Measurements from ENCODE around the gene LHX3.

Gene LHX3

GRCh38 chr9:136220017-136220729 lies 15.2 kb upstream of the LHX3 start:
- H3K27me3 Mint-ChIP-seq (ENCODE audit: low read depth, poor library complexity): peaks cover 2% of the 10 kb centered on the region
- TF ChIP-seq CTCF (IDR thresholded peaks at IDR 0.05): no peak
- no peak for DNase-seq

GRCh38 chr9:136219276-136219675 lies 14.3 kb upstream of the LHX3 start:
- no peak for DNase-seq
- H3K4me3 Mint-ChIP-seq: no peak overlapping the region

More at GRCh38 chr9:136220017-136220729, 15.2 kb upstream of the LHX3 start:
- Mint-ChIP-seq H3K36me3 (ENCODE audit: low read depth) (peaks cover 25% of the 10 kb centered on the region), H3K9me3 (no peaks in the 10 kb centered on the region), H3K27ac (no peak overlapping the region), H3K4me1 (peaks cover 32% of the 10 kb centered on the region), H3K4me3 (no peak overlapping the region)

GRCh38 chr9:136218673-136219072 lies 13.7 kb upstream of the LHX3 start:
- H3K36me3 Mint-ChIP-seq (ENCODE audit: low read depth): peaks cover 40% of the 10 kb centered on the region
- TF ChIP-seq CTCF (IDR thresholded peaks at IDR 0.05): no peak

More at GRCh38 chr9:136219276-136219675, 14.3 kb upstream of the LHX3 start:
- H3K4me1 Mint-ChIP-seq: peaks cover 27% of the 10 kb centered on the region
- peaks cover 34% of the 10 kb centered on the region for H3K36me3 Mint-ChIP-seq (ENCODE audit: low read depth)
- H3K9me3 Mint-ChIP-seq: no peaks in the 10 kb centered on the region
- H3K27ac Mint-ChIP-seq: no peak overlapping the region
- no peak for TF ChIP-seq CTCF (IDR thresholded peaks at IDR 0.05)
- H3K27me3 Mint-ChIP-seq (ENCODE audit: low read depth, poor library complexity): peaks cover 2% of the 10 kb centered on the region

GRCh38 chr9:136218271-136218670 lies 13.3 kb upstream of the LHX3 start:
- no peak for TF ChIP-seq CTCF (IDR thresholded peaks at IDR 0.05)
- H3K4me1 Mint-ChIP-seq: peaks cover 21% of the 10 kb centered on the region

More at GRCh38 chr9:136218673-136219072, 13.7 kb upstream of the LHX3 start:
- Mint-ChIP-seq H3K4me1 (peaks cover 25% of the 10 kb centered on the region), H3K9me3 (peaks cover 3% of the 10 kb centered on the region), H3K27me3 (ENCODE audit: low read depth, poor library complexity) (peaks cover 2% of the 10 kb centered on the region), H3K4me3 (no peak overlapping the region), H3K27ac (no peak overlapping the region)
- no peak for DNase-seq

DNA sequence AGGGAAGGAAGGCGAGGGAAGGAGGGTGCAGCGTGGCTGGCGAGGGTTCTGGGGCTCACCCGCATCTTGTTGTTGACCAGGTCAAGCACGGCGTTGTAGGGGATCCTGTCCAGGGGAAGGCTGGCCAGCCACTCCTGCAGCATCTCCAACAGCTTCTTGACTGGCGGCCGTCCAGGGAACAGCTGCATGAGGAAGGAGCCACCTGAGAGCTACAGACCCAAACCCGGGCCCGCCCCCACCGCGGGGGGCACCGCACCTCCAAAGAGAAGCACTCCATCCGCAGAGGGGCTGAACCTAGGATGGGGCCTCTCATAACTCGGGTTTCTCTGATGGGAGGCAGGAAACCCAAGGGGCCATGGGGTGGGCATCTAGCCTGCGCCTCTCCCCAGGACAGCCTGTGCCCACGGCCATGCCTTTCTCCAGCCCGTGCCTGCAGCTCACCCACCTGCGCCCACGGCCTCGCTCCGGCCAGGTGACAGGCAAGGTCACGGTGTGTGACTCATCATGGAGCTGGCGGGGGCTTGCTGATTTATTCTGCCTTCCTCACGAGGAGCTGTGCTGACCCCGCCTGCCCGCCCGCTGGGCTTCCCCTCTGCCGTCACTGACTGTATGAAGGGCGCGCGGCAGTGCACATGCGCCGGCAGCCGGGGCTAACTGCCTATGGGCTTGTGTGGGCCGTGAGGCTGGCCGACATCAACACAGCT lies 11.8 kb upstream of the LHX3 start:
- peaks cover 5% of the 10 kb centered on the region for H3K9me3 Mint-ChIP-seq
- no peak for DNase-seq
- no peak overlapping the region for H3K4me3 Mint-ChIP-seq
- H3K36me3 Mint-ChIP-seq (ENCODE audit: low read depth): peaks cover 43% of the 10 kb centered on the region
- H3K4me1 Mint-ChIP-seq: peaks cover 5% of the 10 kb centered on the region
- H3K27ac Mint-ChIP-seq: no peak overlapping the region
- peaks cover 2% of the 10 kb centered on the region for H3K27me3 Mint-ChIP-seq (ENCODE audit: low read depth, poor library complexity)
- no peak for TF ChIP-seq CTCF (IDR thresholded peaks at IDR 0.05)

More at GRCh38 chr9:136218271-136218670, 13.3 kb upstream of the LHX3 start:
- Mint-ChIP-seq H3K27me3 (ENCODE audit: low read depth, poor library complexity) (peaks cover 2% of the 10 kb centered on the region), H3K4me3 (no peak overlapping the region), H3K27ac (no peak overlapping the region), H3K36me3 (ENCODE audit: low read depth) (peaks cover 42% of the 10 kb centered on the region), H3K9me3 (peaks cover 5% of the 10 kb centered on the region)
- DNase-seq: no peak
